SIG-M5 treated with dmso at 0.1 percent for 504 hours (cell line): ENCODE results near the gene CCT6B.
A peak's percentile ranks its signal among the peaks of the same experiment; 100 is the strongest.
"Not testable (repeated sequence)": the region's sequence is repeated elsewhere in the genome, so short reads cannot be mapped to it uniquely, and the experiment has no call there.

Source experiments
- DNase-seq: peaks from one replicate; lab custom pipeline; 2025; ENCODE audit not compliant: unreplicated experiment; lab: John Stamatoyannopoulos, UW

CCT6B gene

GRCh38 chr17:34980681-34981537, 19.6 kb upstream of the CCT6B start:
- DNase-seq = peak; percentile 92

- DNase-seq = peak; percentile 91
Observed at GRCh38 chr17:34980353-34980680, 19.1 kb upstream of the CCT6B start, which contains the start of gene LIG3. Gene LIG3 (plus strand): TSS chr17:34980512. CDS start chr17:34983006, 2,494 bp downstream.

DNA sequence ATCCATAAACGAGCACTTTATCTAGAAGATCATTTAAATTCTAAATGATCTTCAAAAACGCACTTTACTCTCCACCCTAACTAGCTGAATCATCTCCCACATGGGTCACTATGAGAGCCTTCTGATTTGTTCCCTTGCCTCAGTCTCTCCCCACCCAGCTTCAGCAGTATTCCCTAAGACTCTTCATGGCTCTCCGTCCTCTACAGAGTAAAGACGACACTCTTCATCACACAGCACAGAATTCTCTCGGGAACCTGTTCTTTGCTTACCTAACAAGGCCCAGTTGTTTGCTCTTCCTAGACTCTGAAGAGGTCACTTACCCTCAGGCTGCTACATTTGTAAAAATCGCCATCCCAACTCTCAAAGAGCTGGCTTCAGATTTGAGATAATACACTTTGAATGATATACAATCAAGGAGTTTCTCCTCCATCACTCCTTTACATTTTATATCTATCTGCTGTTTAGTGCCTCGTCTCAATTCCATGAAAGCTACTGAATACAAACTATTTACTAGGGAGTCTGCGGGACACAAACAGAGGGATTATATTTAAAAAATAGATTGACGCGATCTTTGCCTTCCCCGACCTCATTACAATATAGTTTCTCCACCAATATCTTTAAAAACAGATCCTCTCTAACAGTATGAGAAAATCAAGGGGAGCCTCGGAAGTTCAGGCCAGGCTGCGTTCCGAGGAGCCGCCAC, 18.5 kb upstream of the CCT6B start:
- no peak for DNase-seq

- no peak for DNase-seq
Observed at GRCh38 chr17:34979153-34979552, 17.9 kb upstream of the CCT6B start.

DNA sequence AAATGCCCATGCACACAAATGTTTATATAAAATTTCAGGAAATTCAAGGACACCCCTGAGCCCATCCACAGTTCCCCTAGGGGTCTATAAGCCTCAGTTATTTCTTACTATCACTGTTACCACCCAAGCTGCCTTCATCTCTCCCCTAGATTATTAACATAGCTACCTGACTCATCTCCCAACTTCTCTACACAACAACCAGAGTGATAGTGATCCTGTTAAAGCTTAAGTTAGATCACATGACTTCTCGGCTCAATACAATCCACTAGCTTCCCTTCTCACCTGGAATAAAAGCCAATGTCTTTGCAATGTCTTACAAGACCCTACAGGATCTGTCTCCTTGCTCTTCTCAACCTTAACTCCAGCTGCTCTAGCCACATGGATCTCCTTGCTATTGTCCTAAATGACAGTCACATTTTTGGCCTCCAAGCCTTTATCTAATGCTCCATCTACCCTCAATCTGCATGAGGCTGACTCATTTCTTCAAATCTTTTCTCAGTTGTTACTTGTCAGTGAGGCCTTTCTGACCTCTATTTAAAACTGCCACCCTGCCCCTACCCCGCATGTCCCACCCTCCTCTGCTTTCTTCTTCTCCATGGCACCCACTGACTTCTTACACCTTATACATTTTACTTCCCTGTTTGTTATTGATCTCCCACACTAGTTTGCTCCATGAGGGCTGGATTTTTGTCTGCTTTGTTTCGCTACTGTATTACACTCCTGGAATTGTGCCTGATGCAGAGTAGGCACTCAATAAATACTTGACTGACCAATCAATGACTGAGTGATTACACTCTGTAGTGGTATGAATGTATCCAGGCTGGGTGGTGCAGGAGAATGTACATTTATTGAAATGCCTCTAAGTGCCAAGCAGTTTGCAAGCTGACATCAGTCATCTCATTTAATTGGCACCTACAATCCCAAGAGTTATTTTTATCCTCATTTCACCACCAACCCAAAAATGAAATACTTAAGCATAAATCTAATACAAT, 13.8 kb upstream of the CCT6B start:
- DNase-seq = no peak

DNA sequence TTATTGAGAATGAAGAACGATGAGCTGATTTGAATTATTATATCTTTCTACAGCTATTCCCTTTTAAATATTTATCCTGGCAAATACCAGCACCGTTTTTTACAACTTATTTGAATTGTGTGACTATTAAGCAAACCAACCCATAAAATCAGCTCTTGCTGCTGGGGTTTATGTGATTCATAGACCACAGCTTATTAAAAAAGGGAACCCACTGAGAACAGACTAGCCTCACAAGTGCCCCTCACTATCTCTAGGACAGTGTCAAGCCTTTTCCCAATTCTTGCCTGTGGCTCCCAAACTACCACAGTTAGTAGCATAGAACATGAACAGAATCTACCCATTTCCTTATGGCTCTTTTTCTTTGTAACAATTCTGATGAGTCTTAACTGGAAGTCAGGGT, 12.9 kb upstream of the CCT6B start:
- DNase-seq = peak; percentile 20

DNA sequence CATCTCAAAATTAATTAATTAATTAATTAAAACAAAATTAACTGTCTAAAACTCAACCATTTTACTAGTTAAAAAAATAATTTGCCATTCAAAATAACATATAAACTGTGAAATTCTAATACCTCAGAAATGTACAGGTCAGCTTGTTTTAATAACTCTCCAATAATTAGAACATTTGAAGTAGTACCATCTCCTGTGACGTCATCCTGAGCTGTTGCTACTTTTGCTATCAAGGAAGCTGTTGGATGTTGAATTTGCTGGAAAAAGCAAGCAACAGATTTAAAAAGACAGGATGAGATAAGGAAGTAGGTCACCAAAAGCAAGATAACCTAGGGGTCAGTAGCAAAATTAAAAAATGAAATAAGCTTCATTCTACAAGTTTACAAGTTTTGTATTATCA, 2.8 kb downstream of the CCT6B start:
- no peak for DNase-seq

DNA sequence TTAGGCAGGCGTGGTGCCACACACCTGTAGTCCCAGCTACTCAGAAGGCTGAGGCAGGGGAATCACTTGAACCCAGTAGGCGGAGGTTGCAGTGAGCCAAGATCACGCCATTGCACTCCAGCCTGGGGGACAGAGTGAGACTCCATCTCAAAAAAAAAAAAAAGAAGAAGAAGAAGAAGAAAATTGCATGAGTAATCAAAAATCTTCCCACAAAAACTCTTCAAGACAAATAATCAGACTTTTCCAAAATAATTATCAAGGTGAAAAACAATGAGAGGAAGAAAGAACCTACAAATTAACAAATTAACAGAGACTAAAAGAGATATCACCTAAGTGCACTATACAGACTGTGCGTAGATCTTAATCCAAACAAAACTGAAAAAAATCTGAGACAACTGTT, 10.5 kb downstream of the CCT6B start:
- DNase-seq = not testable (repeated sequence)

DNA sequence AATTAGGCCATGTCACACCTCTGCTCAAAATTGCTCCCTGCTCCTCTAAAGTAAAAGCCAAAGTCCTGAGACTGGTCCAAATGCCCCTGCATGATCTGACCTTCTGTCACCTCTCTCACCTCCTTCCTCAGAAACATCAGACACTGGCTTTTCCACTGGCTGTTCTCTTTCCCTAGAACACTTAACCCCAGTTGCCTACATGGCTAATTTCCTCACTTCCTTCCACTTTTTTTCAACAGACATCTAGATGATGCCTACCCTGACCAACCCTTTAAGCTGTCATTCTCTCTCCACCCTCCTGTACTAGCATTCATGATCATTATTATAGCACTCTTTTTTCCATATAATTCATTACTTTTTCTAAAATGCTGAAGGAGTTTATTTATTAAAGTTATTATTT, 31.0 kb downstream of the CCT6B start:
- no peak for DNase-seq

GRCh38 chr17:34926661-34927060, 34.6 kb downstream of the CCT6B start:
- DNase-seq = no peak

DNA sequence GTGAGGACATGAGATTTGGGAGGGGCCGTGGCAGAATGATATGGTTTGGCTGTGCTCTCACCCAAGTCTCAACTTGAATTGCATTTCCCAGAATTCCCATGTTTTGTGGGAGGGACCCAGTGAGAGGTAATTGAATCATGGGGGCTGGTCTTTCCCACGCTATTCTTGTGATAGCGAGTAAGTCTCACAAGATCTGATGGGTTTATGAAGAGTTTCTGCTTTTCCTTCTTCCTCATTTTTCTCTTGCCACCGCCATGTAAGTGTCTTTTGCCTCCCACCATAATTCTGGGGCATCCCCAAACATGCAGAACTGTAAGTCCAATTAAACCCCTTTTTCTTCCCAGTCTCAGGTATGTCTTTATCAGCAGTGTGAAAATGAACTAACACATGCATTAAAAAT, 40.6 kb downstream of the CCT6B start:
- no peak for DNase-seq

- peak; percentile 20 for DNase-seq
Observed at GRCh38 chr17:34917381-34917780, 43.9 kb downstream of the CCT6B start.

DNA sequence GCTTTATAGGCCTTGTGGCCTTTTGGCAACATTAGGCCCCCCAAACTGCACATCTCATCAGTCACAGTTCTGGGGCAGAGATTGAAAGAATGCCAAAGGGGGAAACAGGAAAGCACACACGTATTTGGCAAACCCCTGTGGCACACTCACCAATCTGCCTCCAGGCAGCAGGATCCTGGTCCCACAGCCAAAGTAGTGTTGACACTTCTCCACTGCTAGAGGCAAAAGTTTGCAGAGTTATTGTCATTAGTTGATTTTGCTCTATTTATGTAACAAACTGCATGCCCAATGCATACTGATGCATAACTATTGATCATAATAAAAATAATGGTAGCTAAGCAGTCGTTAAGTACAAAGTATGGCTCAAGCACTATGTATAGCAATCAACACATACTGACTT, 45.1 kb downstream of the CCT6B start:
- no peak for DNase-seq

- DNase-seq = no peak
Observed at GRCh38 chr17:34913001-34913400, 48.3 kb downstream of the CCT6B start.

DNA sequence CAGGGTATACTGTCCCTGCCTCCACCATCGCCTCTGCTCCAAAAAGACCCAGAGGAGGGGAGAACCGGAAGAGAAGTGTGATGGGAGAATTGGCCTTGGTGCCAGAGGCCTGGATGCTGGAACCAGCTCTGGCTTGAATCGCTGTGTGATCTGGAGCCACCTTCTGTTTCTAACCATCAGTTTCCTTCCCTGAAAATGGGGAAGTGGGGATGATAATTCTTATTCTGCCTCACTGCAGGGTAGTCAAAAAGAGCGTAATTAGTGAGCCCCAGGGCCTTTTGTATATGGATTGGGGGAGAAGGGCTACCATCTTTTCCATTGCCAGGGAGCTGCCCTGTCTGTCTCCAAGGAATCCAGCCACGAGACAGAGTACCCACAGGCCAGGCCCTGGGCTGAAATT, 52.2 kb downstream of the CCT6B start:
- no peak for DNase-seq

DNA sequence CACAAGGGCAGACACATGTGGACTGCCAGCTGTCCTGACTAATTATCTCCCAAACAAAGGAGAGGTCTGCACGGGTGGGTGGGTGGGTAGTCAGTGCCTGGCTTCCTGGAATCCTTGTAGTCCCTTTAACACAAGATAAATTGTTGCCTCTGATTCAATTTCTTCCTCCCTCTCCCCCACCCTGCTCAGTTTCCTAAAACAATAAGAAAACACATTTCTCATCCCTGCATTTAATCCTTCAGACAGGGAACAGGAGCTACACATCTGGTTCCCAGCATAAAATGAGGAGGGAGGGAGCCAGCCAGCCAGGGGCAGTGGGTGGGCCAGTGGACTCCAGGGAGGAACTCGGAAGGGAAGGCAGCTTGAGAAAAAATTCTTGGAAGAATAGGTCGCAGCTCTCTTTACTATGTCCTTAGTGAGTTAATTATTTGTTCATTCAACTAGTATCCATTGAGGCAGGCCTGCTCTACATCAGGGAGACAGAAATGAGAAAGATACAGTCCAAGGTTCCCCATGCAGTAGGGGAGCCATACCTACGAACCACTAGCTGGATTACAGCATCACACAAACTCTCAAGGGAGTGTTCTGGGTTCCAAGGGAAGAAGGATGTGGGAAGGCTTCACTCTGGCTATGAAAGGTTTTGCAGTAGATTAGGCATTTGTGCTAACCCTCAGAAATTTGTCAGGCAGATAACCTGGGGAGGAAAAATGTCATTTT, 58.3 kb downstream of the CCT6B start:
- DNase-seq = no peak

DNA sequence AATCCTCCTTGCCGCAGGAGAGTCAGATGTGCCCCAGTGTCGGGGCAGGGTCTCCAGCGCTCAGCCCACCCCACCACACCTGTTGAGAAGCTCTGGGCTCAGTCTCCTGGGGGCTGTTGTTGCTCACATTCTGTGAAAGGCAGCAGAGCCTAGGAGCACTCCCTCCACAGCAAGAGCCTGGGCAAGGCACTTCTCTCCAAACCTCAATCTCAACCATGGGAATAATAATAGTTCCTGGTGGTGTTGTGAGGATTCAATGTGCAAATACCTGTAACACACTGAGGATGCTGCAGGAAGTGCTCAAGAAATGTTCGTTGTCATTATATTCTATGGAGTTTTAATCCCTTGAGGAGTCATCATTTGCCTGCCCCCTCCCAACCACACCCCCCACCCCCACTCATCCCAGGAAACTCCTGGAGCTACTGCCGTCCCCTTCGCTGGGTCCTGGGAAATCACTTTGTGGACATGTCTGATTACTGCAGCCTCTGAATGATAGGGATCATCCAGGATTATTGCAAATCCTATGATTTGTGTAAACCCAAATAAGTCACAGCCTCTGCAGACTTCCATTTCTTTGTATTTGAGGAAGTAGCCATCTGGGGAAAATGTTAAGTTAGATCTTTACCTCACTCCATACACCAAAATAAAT, 61.5 kb downstream of the CCT6B start:
- DNase-seq = no peak

- DNase-seq = no peak
Observed at GRCh38 chr17:34895383-34895782, 65.9 kb downstream of the CCT6B start.

GRCh38 chr17:34894964-34895363, 66.3 kb downstream of the CCT6B start:
- no peak for DNase-seq
